GM12874 (cell line): ENCODE data around the gene EIF2S2.

ENCODE experiments used
- TF ChIP-seq, protein P1 (sequence below): IDR thresholded peaks from 2 replicates; pipeline ENCODE4 v1.5.1; 2011; ENCODE audit warnings: low read depth, mild to moderate bottlenecking, control low read depth, low read length, moderate library complexity; ENCODE audit not compliant: insufficient read depth

Gene EIF2S2

DNA sequence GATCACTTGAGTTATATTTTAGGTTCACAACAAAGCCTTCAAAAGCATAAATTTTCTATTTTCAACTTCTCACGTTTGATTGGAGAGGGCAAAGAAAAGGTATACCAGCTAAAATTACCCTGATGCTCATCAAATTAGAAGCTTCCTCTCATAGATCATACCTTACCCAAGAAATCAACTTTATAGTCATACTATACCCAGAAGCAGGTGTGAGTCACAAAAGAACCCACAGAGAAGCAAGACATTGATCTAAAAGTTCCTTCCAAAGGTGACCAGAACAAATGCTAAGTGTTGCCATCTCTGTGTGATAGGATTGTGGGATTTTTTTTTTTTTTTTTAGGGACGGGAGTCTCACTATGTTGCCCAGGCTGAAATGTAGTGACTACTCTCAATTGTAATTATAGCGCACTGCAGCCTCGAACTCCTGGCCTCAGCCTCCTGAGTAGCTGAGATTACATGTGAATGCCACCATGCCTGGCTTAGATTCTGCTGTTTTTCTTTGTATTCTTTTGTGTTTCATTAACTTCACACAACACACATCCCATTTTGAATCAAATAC lies 3.3 kb downstream of the EIF2S2 start:
- TF ChIP-seq, protein P1, sequence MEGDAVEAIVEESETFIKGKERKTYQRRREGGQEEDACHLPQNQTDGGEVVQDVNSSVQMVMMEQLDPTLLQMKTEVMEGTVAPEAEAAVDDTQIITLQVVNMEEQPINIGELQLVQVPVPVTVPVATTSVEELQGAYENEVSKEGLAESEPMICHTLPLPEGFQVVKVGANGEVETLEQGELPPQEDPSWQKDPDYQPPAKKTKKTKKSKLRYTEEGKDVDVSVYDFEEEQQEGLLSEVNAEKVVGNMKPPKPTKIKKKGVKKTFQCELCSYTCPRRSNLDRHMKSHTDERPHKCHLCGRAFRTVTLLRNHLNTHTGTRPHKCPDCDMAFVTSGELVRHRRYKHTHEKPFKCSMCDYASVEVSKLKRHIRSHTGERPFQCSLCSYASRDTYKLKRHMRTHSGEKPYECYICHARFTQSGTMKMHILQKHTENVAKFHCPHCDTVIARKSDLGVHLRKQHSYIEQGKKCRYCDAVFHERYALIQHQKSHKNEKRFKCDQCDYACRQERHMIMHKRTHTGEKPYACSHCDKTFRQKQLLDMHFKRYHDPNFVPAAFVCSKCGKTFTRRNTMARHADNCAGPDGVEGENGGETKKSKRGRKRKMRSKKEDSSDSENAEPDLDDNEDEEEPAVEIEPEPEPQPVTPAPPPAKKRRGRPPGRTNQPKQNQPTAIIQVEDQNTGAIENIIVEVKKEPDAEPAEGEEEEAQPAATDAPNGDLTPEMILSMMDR: no peak

DNA sequence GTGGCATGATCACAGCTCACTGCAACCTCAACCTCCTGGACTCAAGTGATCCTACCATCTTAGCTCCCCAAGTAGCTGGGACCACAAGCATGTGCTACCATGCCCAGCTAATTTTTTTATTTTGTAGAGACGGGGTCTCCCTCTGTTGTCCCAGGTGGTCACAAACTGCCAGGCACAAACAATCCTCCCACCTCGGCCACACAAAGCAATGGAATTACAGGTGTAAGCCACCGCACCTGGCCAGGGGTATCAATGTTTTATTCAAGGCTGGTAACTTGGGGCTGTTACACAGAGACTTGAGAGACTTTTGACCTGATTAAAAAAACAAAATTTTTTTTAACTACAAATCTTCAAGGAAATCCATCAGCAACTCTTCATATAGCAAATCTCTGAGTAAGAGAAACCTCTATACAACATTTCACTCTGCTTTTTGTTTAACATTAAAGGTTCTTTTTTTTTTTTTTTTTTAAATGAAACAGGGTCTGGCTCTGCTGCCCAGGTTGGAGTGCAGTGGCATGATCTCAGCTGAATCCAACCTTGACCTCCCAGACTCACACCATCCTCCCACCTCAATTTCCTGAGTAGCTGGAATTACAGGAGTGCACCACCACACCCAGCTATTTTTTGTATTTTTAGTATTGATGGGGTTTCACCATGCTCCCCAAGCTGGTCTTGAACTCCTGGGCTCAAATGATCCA lies 5.9 kb downstream of the EIF2S2 start:
- TF ChIP-seq, protein P1: no peak

DNA sequence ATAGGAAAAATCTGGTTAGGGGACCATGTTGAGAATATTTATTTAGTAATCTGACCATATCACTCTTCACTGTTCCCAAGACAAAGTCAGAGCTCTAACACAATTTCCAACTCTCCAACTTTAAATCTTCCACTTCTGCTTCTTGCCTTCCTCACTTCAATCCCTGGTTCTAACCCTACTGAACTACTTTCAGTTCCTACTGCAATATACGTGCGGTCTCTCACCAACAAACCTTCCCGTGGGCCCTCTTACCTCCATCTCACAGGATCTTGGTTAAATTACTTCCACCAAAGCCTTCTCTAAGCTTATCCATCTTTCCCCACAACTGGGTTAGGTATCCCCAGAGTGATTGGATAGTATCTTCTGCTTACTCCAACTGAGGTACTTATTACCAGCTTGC lies 8.0 kb downstream of the EIF2S2 start:
- TF ChIP-seq, protein P1: no peak

DNA sequence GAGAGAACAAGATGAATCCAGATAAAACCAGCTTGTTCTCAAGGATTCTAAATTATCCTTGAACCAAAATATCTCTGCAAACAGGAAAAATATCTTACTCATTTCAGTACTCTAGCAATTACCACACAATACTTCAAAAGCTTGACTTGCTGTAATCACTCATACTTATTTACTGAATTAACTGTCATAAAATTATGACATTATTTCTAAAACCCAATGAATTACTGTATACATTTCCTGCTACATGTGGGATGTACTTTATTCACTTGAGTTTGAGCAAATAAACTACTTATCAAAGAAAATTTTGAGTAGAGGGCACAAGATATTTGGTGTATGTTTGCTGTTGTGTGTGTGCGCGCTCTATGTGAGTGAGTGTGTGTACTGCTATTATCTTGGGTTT lies 9.7 kb downstream of the EIF2S2 start:
- TF ChIP-seq, protein P1: no peak

DNA sequence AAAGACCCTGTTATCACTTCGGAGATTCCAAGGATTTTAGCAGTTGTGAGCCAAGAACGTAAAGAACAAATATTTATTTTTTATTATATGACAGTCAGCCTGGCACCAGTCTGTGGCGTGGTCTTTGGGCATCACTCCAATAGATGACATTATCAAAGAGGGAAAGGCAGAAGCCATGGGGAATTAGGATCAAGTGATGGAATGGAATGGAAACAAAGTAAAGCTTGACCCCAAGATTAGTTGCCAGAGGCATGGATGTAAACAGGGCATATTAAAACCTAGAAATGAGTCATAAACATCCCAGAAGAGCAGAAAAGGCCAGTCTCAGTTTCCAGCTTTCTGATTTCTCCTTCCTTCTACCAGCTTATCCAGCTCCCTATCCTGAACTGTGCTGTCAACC lies 11.5 kb downstream of the EIF2S2 start:
- TF ChIP-seq, protein P1: no peak

DNA sequence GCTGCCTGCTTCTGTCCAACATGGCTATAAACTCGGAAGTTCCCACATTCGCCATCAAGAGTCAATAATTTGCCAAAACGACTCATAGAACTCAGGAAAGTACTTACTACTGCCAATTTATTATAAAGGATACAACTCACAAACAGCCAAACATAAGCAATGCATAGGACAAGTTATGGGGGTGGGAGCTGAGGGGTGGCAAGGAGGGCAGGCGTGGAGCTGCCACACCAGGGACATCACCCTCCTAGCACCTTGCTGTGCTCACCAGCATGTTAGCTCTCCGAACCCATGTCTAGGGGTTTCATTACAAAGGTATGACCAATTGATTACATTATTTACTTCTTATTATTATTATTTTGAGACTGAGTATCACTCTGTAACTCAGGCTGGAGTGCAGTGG lies 12.4 kb downstream of the EIF2S2 start:
- TF ChIP-seq, protein P1: no peak

DNA sequence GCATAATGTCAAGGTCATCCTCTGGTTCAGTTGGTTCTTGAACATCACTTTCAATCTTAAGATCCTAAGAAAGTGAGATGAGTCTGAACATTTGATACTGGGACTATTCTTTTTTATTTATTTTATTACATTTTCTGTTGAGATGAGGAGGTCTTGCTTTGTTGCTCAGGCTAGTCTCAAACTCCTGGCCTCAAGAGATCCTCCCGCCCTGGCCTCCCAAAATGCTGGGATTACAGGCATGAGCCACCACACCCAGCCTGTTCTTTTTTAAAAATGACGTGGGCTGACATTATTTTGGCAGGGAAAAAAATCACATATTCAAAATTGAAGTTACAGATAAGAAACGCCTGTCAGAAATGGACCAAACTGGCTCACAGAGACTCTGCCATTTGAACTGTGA lies 13.5 kb downstream of the EIF2S2 start:
- TF ChIP-seq, protein P1: no peak
